Stimulated activated CD8-positive, alpha-beta memory T cell treated with anti-CD3 and anti-CD28 coated beads, Interleukin-12 subunit alpha, Interleukin-12 subunit beta, amount 100 ng/mL, for 24 hours (primary cell): ENCODE data around the gene NCAM1.
"Not testable (repeated sequence)": the region's sequence is repeated elsewhere in the genome, so short reads cannot be mapped to it uniquely, and the experiment has no call there.

Experiments used
- DNase-seq: peaks from one replicate; pipeline ENCODE4 v3.0.0-alpha.2; 2020; ENCODE audit errors: extremely low read depth

NCAM1 gene

GRCh38 chr11:113275602-113276001, 314.4 kb downstream of the NCAM1 start:
- DNase-seq, result no peak

GRCh38 chr11:113276466-113276865, 315.2 kb downstream of the NCAM1 start:
- DNase-seq, result no peak

GRCh38 chr11:113277907-113278306, 316.7 kb downstream of the NCAM1 start:
- DNase-seq, result no peak

GRCh38 chr11:113278481-113278880, 317.3 kb downstream of the NCAM1 start:
- no peak for DNase-seq

- no peak for DNase-seq
These were observed 317.7 kb downstream of the NCAM1 start for GRCh38 chr11:113278925-113279324.

- DNase-seq, result no peak
These were observed 318.4 kb downstream of the NCAM1 start for GRCh38 chr11:113279591-113279990.

- DNase-seq, result no peak
These were observed 320.0 kb downstream of the NCAM1 start for GRCh38 chr11:113281052-113281725.

GRCh38 chr11:113282898-113283437, 321.7 kb downstream of the NCAM1 start:
- no peak for DNase-seq

- DNase-seq, result no peak
These were observed 322.7 kb downstream of the NCAM1 start for GRCh38 chr11:113283881-113284280.

GRCh38 chr11:113286009-113286408, 324.8 kb downstream of the NCAM1 start:
- DNase-seq, result no peak

GRCh38 chr11:113286509-113287497, 325.6 kb downstream of the NCAM1 start:
- DNase-seq, result no peak

- no peak for DNase-seq
These were observed 326.6 kb downstream of the NCAM1 start for GRCh38 chr11:113287801-113288200.

- DNase-seq, result no peak
These were observed 327.2 kb downstream of the NCAM1 start for GRCh38 chr11:113288286-113288863.

GRCh38 chr11:113289431-113290187, 328.4 kb downstream of the NCAM1 start:
- DNase-seq, result peak; percentile 20

- no peak for DNase-seq
These were observed 332.7 kb downstream of the NCAM1 start for GRCh38 chr11:113293936-113294335.

- DNase-seq, result no peak
These were observed 334.8 kb downstream of the NCAM1 start for GRCh38 chr11:113295993-113296392.

- no peak for DNase-seq
These were observed 335.4 kb downstream of the NCAM1 start for GRCh38 chr11:113296447-113297205.

GRCh38 chr11:113298496-113298895, 337.3 kb downstream of the NCAM1 start:
- DNase-seq, result not testable (repeated sequence)

GRCh38 chr11:113304916-113305315, 343.7 kb downstream of the NCAM1 start:
- no peak for DNase-seq

GRCh38 chr11:113305440-113306336, 344.5 kb downstream of the NCAM1 start:
- DNase-seq, result peak; percentile 31
